ENCODE measurements around the gene POR.
"Not testable (repeated sequence)": the region's sequence is repeated elsewhere in the genome, so short reads cannot be mapped to it uniquely, and the experiment has no call there.

POR gene

GRCh38 chr7:75870557-75871161, 44.3 kb upstream of the POR start:
- H3K4me3 ChIP-seq (ENCODE audit: low read depth, low read length), result no peak overlapping the region
- TF ChIP-seq, protein P1, sequence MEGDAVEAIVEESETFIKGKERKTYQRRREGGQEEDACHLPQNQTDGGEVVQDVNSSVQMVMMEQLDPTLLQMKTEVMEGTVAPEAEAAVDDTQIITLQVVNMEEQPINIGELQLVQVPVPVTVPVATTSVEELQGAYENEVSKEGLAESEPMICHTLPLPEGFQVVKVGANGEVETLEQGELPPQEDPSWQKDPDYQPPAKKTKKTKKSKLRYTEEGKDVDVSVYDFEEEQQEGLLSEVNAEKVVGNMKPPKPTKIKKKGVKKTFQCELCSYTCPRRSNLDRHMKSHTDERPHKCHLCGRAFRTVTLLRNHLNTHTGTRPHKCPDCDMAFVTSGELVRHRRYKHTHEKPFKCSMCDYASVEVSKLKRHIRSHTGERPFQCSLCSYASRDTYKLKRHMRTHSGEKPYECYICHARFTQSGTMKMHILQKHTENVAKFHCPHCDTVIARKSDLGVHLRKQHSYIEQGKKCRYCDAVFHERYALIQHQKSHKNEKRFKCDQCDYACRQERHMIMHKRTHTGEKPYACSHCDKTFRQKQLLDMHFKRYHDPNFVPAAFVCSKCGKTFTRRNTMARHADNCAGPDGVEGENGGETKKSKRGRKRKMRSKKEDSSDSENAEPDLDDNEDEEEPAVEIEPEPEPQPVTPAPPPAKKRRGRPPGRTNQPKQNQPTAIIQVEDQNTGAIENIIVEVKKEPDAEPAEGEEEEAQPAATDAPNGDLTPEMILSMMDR (IDR thresholded peaks at IDR 0.05; ENCODE audit: borderline replicate concordance, insufficient read depth, low read depth, low read length), result no peak

- H3K4me3 ChIP-seq (ENCODE audit: low read depth, low read length), result no peak overlapping the region
- TF ChIP-seq, protein P1 (IDR thresholded peaks at IDR 0.05; ENCODE audit: borderline replicate concordance, insufficient read depth, low read depth, low read length), result no peak
Observed at GRCh38 chr7:75872073-75872782, 42.7 kb upstream of the POR start.

DNA sequence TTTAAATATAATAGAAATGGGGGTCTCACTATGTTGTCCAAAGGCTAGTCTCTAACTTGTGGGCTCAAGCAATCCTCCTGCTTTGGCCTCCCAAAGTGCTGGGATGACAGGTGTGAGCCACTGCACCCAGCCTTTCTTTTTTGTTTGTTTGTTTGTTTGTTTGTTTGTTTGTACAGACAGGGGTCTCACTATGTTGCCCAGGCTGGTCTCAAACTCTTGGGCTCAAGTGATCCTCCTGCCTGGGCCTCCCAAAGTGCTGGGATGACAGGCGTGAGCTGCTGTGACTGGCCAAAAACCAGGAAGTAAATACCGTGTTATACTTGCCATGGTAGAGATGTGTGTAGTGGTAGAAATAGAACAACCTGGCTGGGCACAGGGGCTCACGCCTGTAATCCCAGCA, 40.8 kb upstream of the POR start:
- not testable (repeated sequence) for H3K4me3 ChIP-seq (ENCODE audit: low read depth, low read length)

DNA sequence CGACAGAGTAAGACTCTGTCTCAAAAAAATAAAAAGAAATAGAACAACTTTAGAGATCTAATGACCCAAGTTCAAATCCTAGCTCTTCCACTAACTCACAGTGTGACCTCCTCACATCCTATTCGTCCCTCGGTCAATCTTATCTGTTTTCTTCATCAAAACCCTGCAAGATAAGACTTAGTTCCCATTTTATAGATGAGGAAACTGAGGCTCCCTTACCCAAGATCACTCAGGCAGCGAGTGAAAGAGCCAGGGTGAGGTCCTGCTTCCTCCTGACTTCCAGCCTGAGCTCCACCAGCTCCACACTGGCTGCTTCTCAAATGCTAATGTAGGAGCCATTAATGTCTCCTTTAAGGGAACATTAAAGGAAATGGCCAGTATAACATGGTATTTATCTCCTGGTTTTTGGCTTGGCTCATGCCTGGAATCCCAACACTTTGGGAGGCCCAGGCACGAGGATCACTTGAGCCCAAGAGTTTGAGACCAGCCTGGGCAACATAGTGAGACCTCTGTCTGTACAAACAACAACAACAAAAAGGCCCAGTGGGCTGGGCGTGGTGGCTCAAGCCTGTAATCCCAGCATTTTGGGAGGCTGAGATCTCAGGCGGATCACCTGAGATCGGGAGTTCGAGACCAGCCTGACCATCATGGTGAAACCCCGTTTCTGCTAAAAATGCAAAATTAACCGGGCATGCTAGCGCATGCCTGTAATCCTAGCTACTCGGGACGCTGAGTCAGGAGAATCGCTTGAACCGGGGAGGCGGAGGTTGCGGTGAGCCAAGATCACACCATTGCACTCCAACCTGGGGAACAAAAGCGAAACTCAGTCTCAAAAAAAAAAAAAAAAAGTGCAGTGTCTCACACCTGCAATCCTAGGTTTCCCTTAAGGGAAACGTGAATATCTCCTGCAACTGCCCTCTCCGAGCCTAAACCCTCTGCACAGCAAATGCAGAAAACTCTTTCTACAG, 39.6 kb upstream of the POR start:
- TF ChIP-seq, protein P1 (IDR thresholded peaks at IDR 0.05; ENCODE audit: borderline replicate concordance, insufficient read depth, low read depth, low read length), result no peak
- H3K4me3 ChIP-seq (ENCODE audit: low read depth, low read length), result no peak overlapping the region

DNA sequence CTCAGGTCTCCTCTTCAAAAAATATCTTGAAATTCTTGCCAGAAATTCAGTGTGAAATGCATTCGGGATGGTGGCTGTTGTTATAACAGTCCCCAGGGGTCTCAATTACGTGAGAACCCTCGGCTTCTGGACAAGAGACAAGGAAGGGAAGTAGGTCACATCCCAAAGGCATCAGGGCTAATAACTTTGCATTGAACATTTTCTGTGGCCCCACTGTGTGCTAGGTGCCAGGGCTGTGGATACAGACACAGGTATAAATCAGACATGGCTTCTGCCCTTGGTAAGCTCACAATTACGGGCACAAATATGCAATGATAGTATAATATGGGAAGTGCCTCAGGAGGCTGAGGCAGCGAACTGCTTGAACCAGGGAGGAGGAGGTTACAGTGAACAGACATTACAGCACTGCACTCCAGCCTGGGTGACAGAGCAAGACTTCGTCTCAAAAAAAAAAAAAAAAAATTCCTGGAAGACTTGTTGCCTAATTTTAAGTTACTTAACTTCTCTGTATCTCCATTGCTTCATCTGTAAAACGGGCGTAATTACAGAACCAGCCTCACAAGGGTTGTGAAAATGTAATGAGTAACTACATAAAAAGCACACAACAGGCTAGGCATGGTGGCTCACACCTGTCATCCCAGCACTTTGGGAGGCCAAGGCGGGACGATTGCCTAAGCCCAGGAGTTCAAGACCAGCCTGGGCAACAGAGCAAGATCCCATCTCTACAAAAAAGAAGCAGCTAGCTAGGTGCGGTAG, 38.7 kb upstream of the POR start:
- TF ChIP-seq, protein P1 (IDR thresholded peaks at IDR 0.05; ENCODE audit: borderline replicate concordance, insufficient read depth, low read depth, low read length), result no peak
- H3K4me3 ChIP-seq (ENCODE audit: low read depth, low read length), result no peak overlapping the region

- H3K4me3 ChIP-seq (ENCODE audit: low read depth, low read length), result peak overlapping the region; percentile 28
- TF ChIP-seq, protein P1 (IDR thresholded peaks at IDR 0.05; ENCODE audit: borderline replicate concordance, insufficient read depth, low read depth, low read length), result no peak
Observed at GRCh38 chr7:75878312-75878768, 36.6 kb upstream of the POR start.
